ENCODE data around the gene DNAI4.
"Not testable (repeated sequence)": the region's sequence is repeated elsewhere in the genome, so short reads cannot be mapped to it uniquely, and the experiment has no call there.

DNAI4 gene

GRCh38 chr1:66924756-66925557 lies at the start of gene DNAI4, which contains the start of gene MIER1:
DNAI4 (minus strand) TSS chr1:66924856; CDS start chr1:66924831, 25 bp downstream.
MIER1 (plus strand) TSS chr1:66924990; CDS start chr1:66925029, 39 bp downstream.
- peak; percentile 95 for DNase-seq

GRCh38 chr1:66968574-66968973 lies 43.9 kb upstream of the DNAI4 start:
- no peak for DNase-seq

GRCh38 chr1:66966188-66966873 lies 41.7 kb upstream of the DNAI4 start:
- not testable (repeated sequence) for DNase-seq

GRCh38 chr1:66957938-66958337 lies 33.3 kb upstream of the DNAI4 start:
- DNase-seq: no peak

- DNase-seq: no peak
Observed at GRCh38 chr1:66954208-66954607, 29.6 kb upstream of the DNAI4 start.

GRCh38 chr1:66951513-66951912 lies 26.9 kb upstream of the DNAI4 start:
- no peak for DNase-seq

- DNase-seq: no peak
Observed at GRCh38 chr1:66947267-66947666, 22.6 kb upstream of the DNAI4 start.

- DNase-seq: no peak
Observed at GRCh38 chr1:66945316-66945715, 20.7 kb upstream of the DNAI4 start.

- DNase-seq: no peak
Observed at GRCh38 chr1:66944330-66945274, 19.9 kb upstream of the DNAI4 start.

GRCh38 chr1:66943361-66943969 lies 18.8 kb upstream of the DNAI4 start:
- no peak for DNase-seq

- DNase-seq: no peak
Observed at GRCh38 chr1:66940981-66941380, 16.3 kb upstream of the DNAI4 start.

GRCh38 chr1:66938613-66939012 lies 14.0 kb upstream of the DNAI4 start:
- DNase-seq: no peak

GRCh38 chr1:66937529-66938234 lies 13.0 kb upstream of the DNAI4 start:
- DNase-seq: no peak

- DNase-seq: no peak
Observed at GRCh38 chr1:66933887-66934700, 9.4 kb upstream of the DNAI4 start.

- DNase-seq: no peak
Observed at GRCh38 chr1:66932291-66932690, 7.6 kb upstream of the DNAI4 start.

GRCh38 chr1:66931590-66931989 lies 6.9 kb upstream of the DNAI4 start:
- peak; percentile 7 for DNase-seq

- DNase-seq: no peak
Observed at GRCh38 chr1:66930823-66931174, 6.1 kb upstream of the DNAI4 start.

GRCh38 chr1:66929999-66930822 lies 5.6 kb upstream of the DNAI4 start:
- DNase-seq: peak; percentile 96

GRCh38 chr1:66929691-66929998 lies 5.0 kb upstream of the DNAI4 start:
- DNase-seq: no peak

- no peak for DNase-seq
Observed at GRCh38 chr1:66929146-66929688, 4.6 kb upstream of the DNAI4 start.
